ACHN (cell line): ENCODE data around the gene RAB30.
"Not testable (repeated sequence)": the region's sequence is repeated elsewhere in the genome, so short reads cannot be mapped to it uniquely, and the experiment has no call there.

ENCODE experiments used
- DNase-seq: peaks from one replicate; pipeline ENCODE4 v3.0.0-alpha.2; 2015
- in situ Hi-C: cut with HindIII; loops from 2 replicates; pipeline ENCODE4 v1.10.0; 2017; ENCODE audit warnings: low sequenced_read_pairs, low pct_ligation_motif_present, low pct_unique_long_range_greater_than_20kb

The RAB30 gene

GRCh38 chr11:83020942-83021779, 50.5 kb downstream of the RAB30 start:
- DNase-seq: no peak
- in situ Hi-C loops: no loop called here

- no peak for DNase-seq
- in situ Hi-C loops: no loop called here
Observed at GRCh38 chr11:83019888-83020579, 51.7 kb downstream of the RAB30 start.

GRCh38 chr11:83014951-83015350, 56.7 kb downstream of the RAB30 start:
- DNase-seq: no peak
- in situ Hi-C loops: no loop called here

- DNase-seq: no peak
- in situ Hi-C loops: no loop called here
Observed at GRCh38 chr11:83012168-83013067, 59.3 kb downstream of the RAB30 start.

- in situ Hi-C loops: no loop called here
- no peak for DNase-seq
Observed at GRCh38 chr11:83011333-83012167, 60.1 kb downstream of the RAB30 start.

GRCh38 chr11:83009999-83010398, 61.7 kb downstream of the RAB30 start:
- DNase-seq: no peak
- in situ Hi-C loops: no loop called here

- DNase-seq, in situ Hi-C loops: not testable (repeated sequence)
Observed at GRCh38 chr11:83009136-83009535, 62.6 kb downstream of the RAB30 start.

- in situ Hi-C loops: no loop called here
- DNase-seq: peak; percentile 20
Observed at GRCh38 chr11:83008581-83008923, 63.1 kb downstream of the RAB30 start.

GRCh38 chr11:83007909-83008580, 63.7 kb downstream of the RAB30 start:
- in situ Hi-C loops: no loop called here
- DNase-seq: no peak

- in situ Hi-C loops: no loop called here
- no peak for DNase-seq
Observed at GRCh38 chr11:83007477-83007876, 64.2 kb downstream of the RAB30 start.

GRCh38 chr11:83006877-83007330, 64.8 kb downstream of the RAB30 start:
- in situ Hi-C loops: no loop called here

GRCh38 chr11:83004746-83005556, 66.7 kb downstream of the RAB30 start:
- DNase-seq: no peak
- in situ Hi-C loops: no loop called here

More at GRCh38 chr11:83006877-83007330, 64.8 kb downstream of the RAB30 start:
- DNase-seq: no peak

- DNase-seq: no peak
- in situ Hi-C loops: no loop called here
Observed at GRCh38 chr11:83002522-83002921, 69.2 kb downstream of the RAB30 start.

GRCh38 chr11:83002053-83002452, 69.6 kb downstream of the RAB30 start:
- in situ Hi-C loops: no loop called here
- DNase-seq: no peak

- no peak for DNase-seq
- in situ Hi-C loops: no loop called here
Observed at GRCh38 chr11:83000381-83000780, 71.3 kb downstream of the RAB30 start.

GRCh38 chr11:82999232-82999631, 72.5 kb downstream of the RAB30 start:
- in situ Hi-C loops: no loop called here
- DNase-seq: no peak

- in situ Hi-C loops: no loop called here
- DNase-seq: no peak
Observed at GRCh38 chr11:82998697-82999096, 73.0 kb downstream of the RAB30 start.
